SK-N-SH (cell line): Measurements from ENCODE around the gene SATB1. TPM values are rescaled to one million over a fixed set of nuclear protein-coding genes. Genes with fewer than 3 reads are reported as not detected.

ENCODE experiments used
- CTCF ChIA-PET: fragments of 300-600, 350-600 bp; formaldehyde crosslinking; extraction: SDS; loops from one replicate; lab custom pipeline; 2021; lab: Yijun Ruan, JAX
- POLR2A ChIA-PET: fragments of 350-600 bp; sonication (Branson Sonifier 250); formaldehyde crosslinking; extraction: SDS; loops from one replicate; lab custom pipeline; 2020; ENCODE audit warnings: antibody characterized with exemption, inconsistent platforms; lab: Yijun Ruan, JAX
- DNase-seq: peaks from one replicate; pipeline ENCODE4 v3.0.0; 2012
- H2AFZ ChIP-seq: fragments of 200-600 bp; sonication (generic); 2 replicates; pipeline ENCODE4 v1.8.1; 2016; ENCODE audit warnings: antibody characterized with exemption, mild to moderate bottlenecking, low read depth
- H3F3A ChIP-seq: fragments of 200-600 bp; sonication (generic); replicated peaks from 2 replicates; pipeline ENCODE3; 2016; ENCODE audit warnings: antibody characterized with exemption, mild to moderate bottlenecking; ENCODE audit not compliant: insufficient read depth
- H3K27ac ChIP-seq, 2 experiments: fragments of 200-500 bp in 1 of 2; fragments of 200-600 bp in 1 of 2; sonication (Bioruptor generic) in 1 of 2; sonication (generic), shearing (Covaris generic) in 1 of 2; 2 replicates each; pipeline versions ENCODE4 v1.5.1 to v1.6.1; 2014 to 2016; ENCODE audit warnings: low read depth in 2 of 2, inconsistent platforms in 1 of 2, low read length in 1 of 2, mild to moderate bottlenecking in 1 of 2, mixed read lengths in 1 of 2
- H3K27me3 ChIP-seq: fragments of 200-600 bp; sonication (generic), shearing (Covaris generic); 2 replicates; pipeline ENCODE4 v1.6.1; 2016; ENCODE audit warnings: mixed run types; ENCODE audit not compliant: insufficient read depth
- H3K36me3 ChIP-seq, 2 experiments: fragments of 200-500 bp in 1 of 2; fragments of 200-600 bp in 1 of 2; sonication (Bioruptor generic) in 1 of 2; sonication (generic) in 1 of 2; replicated peaks in 1 of 2; 2 replicates each; pipeline versions ENCODE3 to v1.5.1; 2014 to 2016; ENCODE audit warnings: low read length in 1 of 2, mild to moderate bottlenecking in 1 of 2; ENCODE audit not compliant: insufficient read depth in 2 of 2, control insufficient read depth in 1 of 2
- H3K4me1 ChIP-seq, 2 experiments: fragments of 200-500 bp in 1 of 2; fragments of 200-600 bp in 1 of 2; sonication (Bioruptor generic) in 1 of 2; sonication (generic), shearing (Covaris generic) in 1 of 2; 2 replicates each; pipeline versions ENCODE4 v1.5.1 to v1.6.1; 2014 to 2016; ENCODE audit warnings: low read depth in 1 of 2, low read length in 1 of 2, mixed run types in 1 of 2; ENCODE audit not compliant: insufficient read depth in 2 of 2, control insufficient read depth in 1 of 2
- H3K4me2 ChIP-seq: fragments of 200-600 bp; sonication (generic), shearing (Covaris generic); 2 replicates; pipeline ENCODE4 v1.6.1; 2017; ENCODE audit warnings: mixed run types
- H3K4me3 ChIP-seq, 2 experiments: fragments of 200-500 bp in 1 of 2; fragments of 200-600 bp in 1 of 2; sonication (Bioruptor generic) in 1 of 2; sonication (generic), shearing (Covaris generic) in 1 of 2; 2 replicates each; pipeline versions ENCODE4 v1.5.1 to v1.8.1; 2014 to 2016; ENCODE audit warnings: low read depth in 2 of 2, inconsistent platforms in 1 of 2, low read length in 1 of 2, mild to moderate bottlenecking in 1 of 2, mixed read lengths in 1 of 2, moderate library complexity in 1 of 2
- H3K79me2 ChIP-seq: fragments of 200-600 bp; sonication (generic); 2 replicates; pipeline ENCODE4 v1.8.1; 2017; ENCODE audit warnings: mild to moderate bottlenecking; ENCODE audit not compliant: insufficient read depth
- H3K9ac ChIP-seq: fragments of 200-600 bp; sonication (generic); 2 replicates; pipeline ENCODE4 v1.6.1; 2017; ENCODE audit warnings: mixed run types
- H3K9me2 ChIP-seq: fragments of 200-600 bp; sonication (generic); 2 replicates; pipeline ENCODE4 v1.6.1; 2017; ENCODE audit warnings: mixed run types
- H3K9me3 ChIP-seq: fragments of 200-600 bp; sonication (generic); 2 replicates; pipeline ENCODE4 v1.6.1; 2017; ENCODE audit warnings: mixed run types, mild to moderate bottlenecking, moderate library complexity
- H4K20me1 ChIP-seq: fragments of 200-600 bp; sonication (generic); 2 replicates; pipeline ENCODE4 v1.6.1; 2017; ENCODE audit warnings: mild to moderate bottlenecking, mixed run types; ENCODE audit not compliant: insufficient read depth
- FOXM1 ChIP-seq: IDR thresholded peaks from 2 replicates; pipeline ENCODE4 v1.4.0; 2012; ENCODE audit warnings: low read depth, mild to moderate bottlenecking
- GATA2 ChIP-seq: sonication (generic); formaldehyde crosslinking; IDR thresholded peaks from 2 replicates; pipeline ENCODE4 v1.5.0; 2020; ENCODE audit warnings: mild to moderate bottlenecking, missing genetic modification reagents
- NFIC ChIP-seq: IDR thresholded peaks from 2 replicates; pipeline ENCODE4 v1.4.0; 2012; ENCODE audit warnings: borderline replicate concordance
- NRF1 ChIP-seq: IDR thresholded peaks from 2 replicates; pipeline ENCODE4 v1.6.1; 2012; ENCODE audit warnings: low read depth, mild to moderate bottlenecking, low read length
- POLR2AphosphoS5 ChIP-seq: IDR thresholded peaks from 2 replicates; pipeline ENCODE4 v1.6.1; 2012; ENCODE audit warnings: low read depth, low read length
- RXRA ChIP-seq: IDR thresholded peaks from 2 replicates; pipeline ENCODE4 v1.4.0; 2012; ENCODE audit warnings: low read depth, mild to moderate bottlenecking, borderline replicate concordance
- YY1 ChIP-seq: IDR thresholded peaks from 2 replicates; pipeline ENCODE4 v1.4.0; 2012; ENCODE audit warnings: low read depth, mild to moderate bottlenecking
- WGBS: methylation state at CpG from one replicate; pipeline ENCODE4 v1.1.6; 2017; ENCODE audit warnings: low lambda C conversion rate; 5-methylcytosine and 5-hydroxymethylcytosine counted together
- polyA plus RNA-seq, 3 experiments: library from polyadenylated mRNA; depleted of rRNA; stranded (reverse); fragments of >200 nt; gene quantifications; 2 replicates each; pipeline ENCODE4 v1.2.3, GENCODE V29; 2012
- TF ChIP-seq, protein P1 (sequence below): IDR thresholded peaks from 2 replicates; pipeline ENCODE4 v1.4.0; 2012; ENCODE audit warnings: low read depth
- TF ChIP-seq, protein P2 (sequence below): fragments of 150-350 bp; IDR thresholded peaks from 2 replicates; pipeline ENCODE4 v1.6.1; 2016; ENCODE audit warnings: mild to moderate bottlenecking, low read depth, low read length
- TF ChIP-seq, protein P3 (sequence below): IDR thresholded peaks from 2 replicates; pipeline ENCODE4 v1.4.0; 2012; ENCODE audit warnings: low read depth, borderline replicate concordance
- TF ChIP-seq, protein P4 (sequence below): IDR thresholded peaks from 2 replicates; pipeline ENCODE4; 2012
- TF ChIP-seq, protein P5 (sequence below): fragments of 150-350 bp; IDR thresholded peaks from 2 replicates; pipeline ENCODE4 v1.6.1; 2017; ENCODE audit warnings: antibody characterized with exemption, low read length, low read depth, borderline replicate concordance

Gene SATB1
- polyA plus RNA-seq, 1 of the 3 experiments (the other 2 are of a cell fraction): 8.5 TPM

DNA sequence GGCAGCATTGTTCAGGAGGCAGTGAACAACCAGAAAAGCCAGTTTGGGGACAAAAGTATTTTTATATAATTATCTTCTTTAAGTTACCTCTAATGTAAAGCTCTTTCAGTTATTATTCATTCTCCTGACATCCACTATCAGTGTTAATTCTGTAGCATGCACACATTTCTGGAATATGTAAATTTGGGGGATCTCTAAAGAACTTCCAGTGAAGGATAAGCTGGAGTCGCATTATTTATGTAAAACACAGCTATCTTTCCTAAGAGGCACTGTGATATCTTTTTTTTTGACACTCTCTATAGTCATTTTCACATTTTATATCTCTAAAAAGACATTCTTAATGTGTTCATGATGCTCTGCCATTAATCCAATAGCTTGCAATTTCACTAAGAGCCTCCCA lies 26.7 kb downstream of the SATB1 start:
- no peak overlapping the region for H3K9ac ChIP-seq
- no peak for TF ChIP-seq RXRA
- TF ChIP-seq, all 33 proteins: peak for 0
- Histone ChIP-seq H3F3A (no peaks in the 10 kb centered on the region), H3K36me3 (peaks cover 0 to 12% of the 10 kb centered on the region in 2 experiments), H3K27me3 (no peaks in the 10 kb centered on the region), H3K4me1 (peaks cover 0 to 2% of the 10 kb centered on the region in 2 experiments; a peak in 2 of 4 replicates), H3K79me2 (no peaks in the 10 kb centered on the region), H3K4me2 (no peak overlapping the region), H3K9me3 (no peaks in the 10 kb centered on the region), H3K9me2 (no peaks in the 10 kb centered on the region), H2AFZ (no peak overlapping the region), H4K20me1 (no peaks in the 10 kb centered on the region), H3K4me3 (no peak overlapping the region), H3K27ac (no peak overlapping the region)
- DNase-seq: no peak
- POLR2A ChIA-PET: no interaction called here
- WGBS: 50% methylated on average over 1 of the region's 1 CpG
- CTCF ChIA-PET: interaction anchor here (0.6 to 2.1 kb wide), 3 partner anchors 9 to 590 kb away, joined by 3 to 9 read pairs (median 3); no protein-coding TSS in a partner anchor

DNA sequence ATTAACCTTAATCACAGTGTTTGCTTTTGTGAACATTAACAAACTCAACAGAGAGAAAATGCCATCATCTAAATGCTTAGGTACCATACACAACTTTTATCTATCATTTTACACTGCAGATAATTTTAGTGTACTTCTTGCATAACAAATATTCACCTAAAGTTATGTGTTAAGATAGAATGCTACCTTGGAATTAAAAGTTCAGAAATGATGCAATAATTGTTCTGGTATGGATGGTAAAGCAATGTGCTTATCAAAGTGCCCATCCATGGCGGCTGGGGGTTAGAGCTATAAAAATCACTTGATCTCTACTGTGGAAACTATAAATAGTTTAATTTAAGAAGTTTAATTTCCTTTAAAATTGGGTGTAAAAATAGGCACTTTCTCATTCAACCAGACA lies 28.7 kb downstream of the SATB1 start:
- TF ChIP-seq POLR2AphosphoS5: no peak
- TF ChIP-seq, protein P1, sequence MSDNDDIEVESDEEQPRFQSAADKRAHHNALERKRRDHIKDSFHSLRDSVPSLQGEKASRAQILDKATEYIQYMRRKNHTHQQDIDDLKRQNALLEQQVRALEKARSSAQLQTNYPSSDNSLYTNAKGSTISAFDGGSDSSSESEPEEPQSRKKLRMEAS: no peak
- TF ChIP-seq NRF1: no peak
- no peak for TF ChIP-seq YY1
- TF ChIP-seq, protein P2, sequence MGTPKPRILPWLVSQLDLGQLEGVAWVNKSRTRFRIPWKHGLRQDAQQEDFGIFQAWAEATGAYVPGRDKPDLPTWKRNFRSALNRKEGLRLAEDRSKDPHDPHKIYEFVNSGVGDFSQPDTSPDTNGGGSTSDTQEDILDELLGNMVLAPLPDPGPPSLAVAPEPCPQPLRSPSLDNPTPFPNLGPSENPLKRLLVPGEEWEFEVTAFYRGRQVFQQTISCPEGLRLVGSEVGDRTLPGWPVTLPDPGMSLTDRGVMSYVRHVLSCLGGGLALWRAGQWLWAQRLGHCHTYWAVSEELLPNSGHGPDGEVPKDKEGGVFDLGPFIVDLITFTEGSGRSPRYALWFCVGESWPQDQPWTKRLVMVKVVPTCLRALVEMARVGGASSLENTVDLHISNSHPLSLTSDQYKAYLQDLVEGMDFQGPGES: no peak
- TF ChIP-seq, protein P3, sequence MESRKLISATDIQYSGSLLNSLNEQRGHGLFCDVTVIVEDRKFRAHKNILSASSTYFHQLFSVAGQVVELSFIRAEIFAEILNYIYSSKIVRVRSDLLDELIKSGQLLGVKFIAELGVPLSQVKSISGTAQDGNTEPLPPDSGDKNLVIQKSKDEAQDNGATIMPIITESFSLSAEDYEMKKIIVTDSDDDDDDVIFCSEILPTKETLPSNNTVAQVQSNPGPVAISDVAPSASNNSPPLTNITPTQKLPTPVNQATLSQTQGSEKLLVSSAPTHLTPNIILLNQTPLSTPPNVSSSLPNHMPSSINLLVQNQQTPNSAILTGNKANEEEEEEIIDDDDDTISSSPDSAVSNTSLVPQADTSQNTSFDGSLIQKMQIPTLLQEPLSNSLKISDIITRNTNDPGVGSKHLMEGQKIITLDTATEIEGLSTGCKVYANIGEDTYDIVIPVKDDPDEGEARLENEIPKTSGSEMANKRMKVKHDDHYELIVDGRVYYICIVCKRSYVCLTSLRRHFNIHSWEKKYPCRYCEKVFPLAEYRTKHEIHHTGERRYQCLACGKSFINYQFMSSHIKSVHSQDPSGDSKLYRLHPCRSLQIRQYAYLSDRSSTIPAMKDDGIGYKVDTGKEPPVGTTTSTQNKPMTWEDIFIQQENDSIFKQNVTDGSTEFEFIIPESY: no peak
- TF ChIP-seq NFIC: no peak
- no peak for TF ChIP-seq FOXM1
- TF ChIP-seq, protein P4, sequence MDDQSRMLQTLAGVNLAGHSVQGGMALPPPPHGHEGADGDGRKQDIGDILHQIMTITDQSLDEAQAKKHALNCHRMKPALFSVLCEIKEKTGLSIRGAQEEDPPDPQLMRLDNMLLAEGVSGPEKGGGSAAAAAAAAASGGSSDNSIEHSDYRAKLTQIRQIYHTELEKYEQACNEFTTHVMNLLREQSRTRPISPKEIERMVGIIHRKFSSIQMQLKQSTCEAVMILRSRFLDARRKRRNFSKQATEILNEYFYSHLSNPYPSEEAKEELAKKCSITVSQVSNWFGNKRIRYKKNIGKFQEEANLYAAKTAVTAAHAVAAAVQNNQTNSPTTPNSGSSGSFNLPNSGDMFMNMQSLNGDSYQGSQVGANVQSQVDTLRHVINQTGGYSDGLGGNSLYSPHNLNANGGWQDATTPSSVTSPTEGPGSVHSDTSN: no peak
- TF ChIP-seq, protein P5, sequence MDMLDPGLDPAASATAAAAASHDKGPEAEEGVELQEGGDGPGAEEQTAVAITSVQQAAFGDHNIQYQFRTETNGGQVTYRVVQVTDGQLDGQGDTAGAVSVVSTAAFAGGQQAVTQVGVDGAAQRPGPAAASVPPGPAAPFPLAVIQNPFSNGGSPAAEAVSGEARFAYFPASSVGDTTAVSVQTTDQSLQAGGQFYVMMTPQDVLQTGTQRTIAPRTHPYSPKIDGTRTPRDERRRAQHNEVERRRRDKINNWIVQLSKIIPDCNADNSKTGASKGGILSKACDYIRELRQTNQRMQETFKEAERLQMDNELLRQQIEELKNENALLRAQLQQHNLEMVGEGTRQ: no peak
- no peak for TF ChIP-seq GATA2 (CRISPR knock-in tag)
- Histone ChIP-seq H3K4me1 (no peaks in the 10 kb centered on the region), H2AFZ (no peak overlapping the region), H3K79me2 (no peaks in the 10 kb centered on the region), H3K9ac (no peak overlapping the region), H4K20me1 (no peaks in the 10 kb centered on the region), H3K4me2 (no peak overlapping the region), H3K9me2 (no peaks in the 10 kb centered on the region), H3K27me3 (no peaks in the 10 kb centered on the region), H3F3A (no peaks in the 10 kb centered on the region), H3K9me3 (no peaks in the 10 kb centered on the region), H3K4me3 (no peak overlapping the region), H3K36me3 (peaks cover 0 to 12% of the 10 kb centered on the region in 2 experiments), H3K27ac (no peak overlapping the region)
- ChIA-PET POLR2A (no interaction called here), CTCF (interaction anchor here (0.8 to 1.5 kb wide), 2 partner anchors 10 to 40 kb away, joined by 3 read pairs; no protein-coding TSS in a partner anchor)
- 0% methylated on average over 1 of the region's 1 CpG for WGBS
- no peak for DNase-seq
